MM.1S (cell line): ENCODE measurements around the gene RUNX1.

Experiments used
- CTCF ChIP-seq: fragments of 300-600 bp; sonication (generic); IDR thresholded peaks from 2 replicates; pipeline ENCODE4 v1.5.1; 2016; ENCODE audit warnings: antibody characterized with exemption, low read length, mixed read lengths
- EZH2 ChIP-seq: fragments of 300-600 bp; sonication (generic); optimal IDR thresholded peaks from 2 replicates; pipeline ENCODE3; 2017; ENCODE audit warnings: low read depth, mild to moderate bottlenecking, antibody characterized with exemption, low read length, mixed read lengths
- EZH2phosphoT487 ChIP-seq: fragments of 300-600 bp; sonication (generic); IDR thresholded peaks from 2 replicates; pipeline ENCODE4 v1.6.1; 2018; ENCODE audit warnings: antibody characterized with exemption, low read length

GRCh38 chr21:34835526-34835925, 213.6 kb downstream of the RUNX1 start:
- TF ChIP-seq CTCF (no peak), EZH2 (no peak), EZH2phosphoT487 (no peak)
